ENCODE data around the gene MCF2L2.

MCF2L2 gene

DNA sequence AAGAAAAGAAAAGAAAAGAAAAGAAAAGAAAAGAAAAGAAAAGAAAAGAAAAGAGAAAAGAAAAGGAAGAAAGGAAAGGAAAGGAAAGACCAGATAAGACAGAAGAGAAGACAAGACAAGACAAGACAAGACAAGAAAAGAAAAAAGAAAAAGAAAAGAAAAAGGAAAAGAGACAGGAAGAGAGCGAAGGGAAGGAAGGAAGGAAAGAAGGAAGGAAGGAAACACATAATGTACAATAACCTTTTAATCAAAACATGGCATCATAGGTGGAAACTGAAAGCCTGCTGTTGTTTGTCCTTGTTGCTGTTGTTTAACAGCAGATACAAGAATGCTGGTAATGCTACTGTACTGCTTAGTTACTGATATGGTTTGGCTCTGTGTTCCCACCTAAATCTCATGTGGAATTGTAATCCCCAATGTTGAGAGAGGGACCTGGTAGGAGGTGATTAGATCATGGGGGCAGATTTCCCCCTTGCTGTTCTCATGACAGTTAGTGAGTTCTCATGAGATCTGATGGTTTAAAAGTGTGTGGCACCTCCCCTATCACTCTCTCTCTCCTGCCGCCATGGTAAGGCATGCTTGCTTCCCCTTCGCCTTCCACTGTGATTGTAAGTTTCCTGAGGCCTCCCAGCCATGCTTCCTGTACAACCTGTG, 67.3 kb downstream of the MCF2L2 start:
- FAIRE-seq: no peak

DNA sequence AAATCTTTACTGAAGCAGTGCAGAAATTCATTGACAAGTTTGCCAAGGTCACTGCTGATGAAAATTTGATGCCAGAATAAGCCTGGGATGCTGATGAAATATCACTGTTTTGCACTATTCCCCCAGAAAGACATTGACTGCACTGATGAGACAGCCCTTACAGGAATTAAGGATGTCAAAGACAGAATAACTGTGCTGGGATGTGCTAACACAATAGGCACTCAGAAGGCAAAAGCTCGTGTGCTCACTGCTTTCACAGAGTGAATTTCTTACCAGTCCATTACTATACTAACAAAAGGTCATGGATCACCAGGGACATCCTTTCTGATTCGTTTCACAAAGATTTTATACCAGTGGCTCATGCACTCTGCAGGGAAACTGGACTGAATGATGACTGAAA, 69.4 kb downstream of the MCF2L2 start:
- FAIRE-seq: no peak

- FAIRE-seq: no peak
Measured at GRCh38 chr3:183357564-183358079, 70.8 kb downstream of the MCF2L2 start.

- FAIRE-seq: no peak
Measured at GRCh38 chr3:183356920-183357319, 71.5 kb downstream of the MCF2L2 start.

DNA sequence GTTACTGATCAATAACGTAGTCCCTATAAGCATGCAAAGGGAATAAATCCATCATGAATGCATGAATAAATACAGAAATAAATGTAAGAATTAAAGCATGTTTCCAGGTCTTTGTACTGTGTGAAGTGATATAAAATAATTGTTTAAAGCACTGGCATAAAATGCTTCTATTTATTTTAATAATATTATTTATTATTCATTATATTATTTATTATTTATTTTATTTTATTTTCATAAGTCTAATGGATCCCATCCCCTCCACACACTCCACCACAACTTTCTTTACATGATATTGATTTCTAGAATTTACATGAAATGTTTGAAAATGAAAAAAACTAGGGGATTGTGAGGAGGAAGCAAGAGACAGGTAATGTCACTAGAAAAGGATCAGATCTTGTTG, 73.5 kb downstream of the MCF2L2 start:
- no peak for FAIRE-seq

DNA sequence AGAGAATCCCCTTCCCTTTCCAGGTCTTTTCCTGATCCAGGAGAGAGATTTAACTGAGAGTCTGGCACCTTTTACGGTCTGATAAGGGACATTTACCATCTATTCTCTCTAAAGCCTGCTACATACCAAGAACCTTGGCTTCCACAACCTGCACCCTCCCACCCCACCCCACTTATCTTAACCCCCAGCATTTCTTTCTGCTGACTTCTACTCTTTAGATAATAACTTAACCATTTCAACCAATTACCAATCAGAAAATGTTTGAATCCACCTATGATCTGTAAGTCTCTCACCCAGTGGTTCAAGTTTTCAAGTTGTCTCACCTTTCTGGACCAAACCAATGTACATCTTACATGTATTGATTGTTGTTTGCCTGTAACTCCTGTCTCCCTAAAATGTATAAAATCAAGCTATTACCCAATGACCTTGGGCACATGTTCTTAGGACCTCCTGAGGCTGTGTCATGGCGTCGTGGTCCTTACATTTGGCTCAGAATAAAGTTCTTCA, 74.0 kb downstream of the MCF2L2 start:
- no peak for FAIRE-seq

GRCh38 chr3:183353421-183353820, 75.0 kb downstream of the MCF2L2 start:
- no peak for FAIRE-seq

- FAIRE-seq: no peak
Measured at GRCh38 chr3:183350164-183350563, 78.3 kb downstream of the MCF2L2 start.

GRCh38 chr3:183349421-183350157, 78.8 kb downstream of the MCF2L2 start:
- no peak for FAIRE-seq

DNA sequence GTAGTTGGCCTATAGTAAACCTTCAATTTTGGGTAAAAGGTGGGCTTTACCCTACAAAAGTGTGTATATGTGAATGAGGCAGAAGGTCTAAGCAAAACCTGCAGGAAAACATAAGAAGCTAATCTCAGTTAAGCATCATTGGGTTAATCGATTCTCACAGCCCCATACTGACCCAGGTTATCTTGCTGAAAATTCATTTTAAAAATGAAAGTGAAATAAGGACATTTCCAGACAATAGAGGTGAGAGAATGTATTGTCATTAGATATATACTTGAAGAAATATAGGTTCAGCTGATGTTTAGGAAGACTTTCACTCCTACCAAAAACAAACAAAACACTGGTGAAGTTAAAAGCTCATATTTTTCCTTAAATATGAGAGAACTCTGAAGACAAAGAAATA, 85.6 kb downstream of the MCF2L2 start:
- no peak for FAIRE-seq

DNA sequence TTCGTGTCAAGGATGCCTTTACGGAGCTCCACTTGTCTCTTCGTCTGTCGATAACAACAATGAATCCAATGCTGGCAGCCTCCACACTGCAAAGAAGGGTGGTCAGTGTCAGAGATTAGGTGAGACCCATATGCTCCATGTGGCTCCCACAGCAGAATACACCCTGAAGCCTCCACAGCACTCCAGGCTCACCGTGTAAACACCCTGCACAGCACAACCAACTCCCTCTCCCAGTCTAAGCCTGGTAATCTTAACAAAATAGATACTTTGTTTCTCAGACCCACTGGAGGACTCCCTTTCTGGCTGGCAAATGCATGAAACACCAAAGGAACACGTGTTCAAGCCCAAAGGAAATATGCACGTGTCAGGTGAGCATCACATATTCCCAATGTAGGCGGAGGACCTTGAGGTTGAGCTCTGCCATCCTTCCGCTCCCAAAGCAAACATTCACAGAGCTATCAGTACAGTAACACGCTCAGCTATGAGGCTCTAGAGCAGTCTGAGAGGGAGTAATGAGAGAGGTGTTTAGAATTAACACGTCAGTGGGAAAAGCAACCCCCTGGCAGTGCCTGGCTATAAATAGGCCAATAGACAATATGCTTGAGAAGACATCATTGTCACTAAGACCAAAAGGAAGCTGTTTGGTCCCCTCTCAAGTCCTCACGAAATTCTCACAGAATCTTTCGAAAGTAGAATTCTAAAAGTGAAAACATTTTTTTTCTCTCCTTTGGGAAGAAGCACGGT, 86.7 kb downstream of the MCF2L2 start:
- FAIRE-seq: no peak

GRCh38 chr3:183340222-183340621, 88.2 kb downstream of the MCF2L2 start:
- FAIRE-seq: no peak

DNA sequence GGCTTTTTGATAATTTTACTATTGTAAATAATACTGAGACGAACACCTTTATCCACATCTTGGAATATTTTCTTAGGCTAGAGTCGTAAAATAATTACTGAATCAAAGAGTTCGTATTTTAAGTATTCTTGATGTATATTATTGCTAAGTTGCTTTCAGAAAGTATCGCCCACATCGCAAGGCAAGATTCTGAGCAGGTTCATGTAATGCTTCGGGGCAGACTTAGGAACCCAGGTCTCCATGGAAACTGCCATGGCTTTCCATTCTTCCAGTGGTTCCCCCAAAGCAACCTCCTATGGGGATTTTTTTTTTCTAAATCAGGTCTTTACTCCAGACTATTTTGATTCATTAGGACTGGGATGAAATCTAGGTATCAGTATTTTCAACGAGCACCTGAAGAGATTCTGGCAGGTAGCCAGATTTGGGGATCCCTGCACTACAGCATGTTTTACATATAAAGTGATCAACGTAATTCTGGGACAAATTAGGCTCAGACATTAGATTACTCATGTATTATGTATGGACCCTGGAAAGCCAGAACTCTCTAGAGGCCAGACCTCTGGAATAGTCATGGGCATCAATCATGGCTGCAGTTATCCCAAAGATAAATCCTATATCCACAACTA, 88.8 kb downstream of the MCF2L2 start:
- FAIRE-seq: no peak

GRCh38 chr3:183338520-183338919, 89.9 kb downstream of the MCF2L2 start:
- FAIRE-seq: no peak

DNA sequence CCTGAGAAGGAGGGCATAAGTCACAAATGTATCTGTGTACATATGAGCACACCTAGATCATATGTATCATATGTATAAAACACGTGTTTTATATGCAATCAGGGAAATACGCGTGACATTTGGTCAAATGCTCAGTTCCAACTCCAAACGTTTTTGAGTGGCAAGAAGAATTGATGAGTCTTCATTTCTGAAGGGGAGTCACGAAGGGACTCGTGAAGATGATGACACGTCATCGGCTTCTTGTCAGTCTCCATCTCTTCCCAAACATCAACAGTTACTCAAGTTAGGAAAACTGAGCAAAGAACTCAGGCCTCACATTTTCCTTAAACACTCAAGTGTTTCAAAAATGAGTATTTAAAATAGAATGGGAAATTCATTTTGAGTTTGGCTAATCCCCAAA, 95.9 kb downstream of the MCF2L2 start:
- FAIRE-seq: no peak

- no peak for FAIRE-seq
Measured at GRCh38 chr3:183331498-183331897, 96.9 kb downstream of the MCF2L2 start.

DNA sequence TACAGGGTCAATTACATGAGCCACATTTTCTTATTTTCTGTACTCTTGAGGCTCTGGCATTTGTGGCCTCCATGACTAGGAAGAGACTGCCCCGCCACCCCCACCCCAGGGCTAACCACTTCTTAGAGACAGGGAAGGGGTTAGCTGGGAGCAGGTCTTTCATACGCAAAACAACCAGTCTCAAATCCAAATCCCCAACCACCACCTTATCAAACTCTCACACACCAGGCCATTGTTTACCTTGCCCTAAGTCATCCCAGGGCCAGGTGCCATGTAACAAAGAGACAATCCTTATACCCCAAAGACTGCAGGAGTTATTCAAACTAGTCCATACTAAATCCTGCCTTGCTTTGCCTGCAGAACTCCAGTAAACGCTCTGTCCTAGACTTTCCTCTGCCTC, 97.5 kb downstream of the MCF2L2 start:
- FAIRE-seq: no peak

GRCh38 chr3:183329543-183329942, 98.9 kb downstream of the MCF2L2 start:
- no peak for FAIRE-seq

- no peak for FAIRE-seq
Measured at GRCh38 chr3:183328823-183329222, 99.6 kb downstream of the MCF2L2 start.

- no peak for FAIRE-seq
Measured at GRCh38 chr3:183328164-183328563, 100.3 kb downstream of the MCF2L2 start.

DNA sequence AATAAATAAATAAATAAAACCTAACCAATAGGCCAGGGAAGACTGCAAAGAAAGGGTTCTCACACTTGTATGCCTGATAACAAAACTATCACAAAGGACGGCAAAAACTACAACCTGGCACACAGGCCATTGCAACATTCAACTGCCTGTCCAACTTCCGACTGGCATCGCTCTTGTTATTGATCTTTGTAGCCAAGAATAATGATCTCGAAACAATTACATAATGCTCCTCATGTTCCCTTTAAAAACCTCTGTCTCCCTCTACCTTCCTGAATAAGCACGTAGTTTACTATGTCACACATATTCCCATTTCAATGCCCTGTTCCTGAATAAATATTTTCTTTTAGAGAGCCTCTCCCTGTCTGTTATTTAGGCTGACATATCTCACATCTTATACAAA, 101.1 kb downstream of the MCF2L2 start:
- no peak for FAIRE-seq

DNA sequence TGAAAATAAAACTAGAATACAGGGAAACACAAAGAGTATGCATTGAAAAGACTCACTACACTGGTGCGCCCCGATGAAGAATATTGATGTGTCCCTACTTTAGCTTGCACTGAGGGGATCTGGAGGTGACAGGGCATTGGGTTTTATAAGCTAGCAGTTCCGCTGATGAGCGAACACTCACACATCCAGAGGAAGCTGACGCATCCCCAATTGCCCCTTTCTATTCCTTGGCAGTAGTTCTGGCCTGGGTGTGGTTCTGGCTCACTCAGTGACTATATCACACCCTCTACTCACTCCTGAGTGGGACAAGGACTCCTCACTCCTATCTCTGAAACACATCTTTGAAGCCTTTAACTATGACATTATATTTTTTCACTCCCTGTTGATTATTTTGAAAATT, 104.3 kb downstream of the MCF2L2 start:
- FAIRE-seq: no peak

DNA sequence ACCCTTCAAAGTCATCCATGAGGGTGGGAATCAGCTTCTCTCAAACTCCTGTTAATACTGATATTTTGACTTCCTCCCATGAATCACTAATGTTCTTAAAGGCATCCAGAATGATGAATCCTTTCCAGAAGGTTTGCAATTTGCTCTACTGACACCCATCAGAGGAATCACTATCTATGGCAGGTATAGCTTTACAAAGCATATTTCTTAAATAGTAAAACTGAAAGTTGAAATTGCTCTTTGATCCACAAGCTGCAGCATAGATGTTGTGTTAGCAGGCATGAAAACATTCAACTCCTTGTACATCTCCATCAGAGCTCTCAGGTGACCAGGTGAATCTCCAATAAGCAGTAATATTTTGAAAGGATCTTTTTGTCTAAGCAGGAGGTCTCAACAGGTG, 109.0 kb downstream of the MCF2L2 start:
- no peak for FAIRE-seq
